Activated CD8-positive, alpha-beta memory T cell treated with anti-CD3 and anti-CD28 coated beads for 48 hours (primary cell): ENCODE measurements around the gene NRF1.

Source experiments
- DNase-seq, 3 experiments: peaks; one replicate each; pipeline ENCODE4 v3.0.0-alpha.2; 2020; ENCODE audit warnings: low read depth in 2 of 3, low spot score in 2 of 3

NRF1 gene

DNA sequence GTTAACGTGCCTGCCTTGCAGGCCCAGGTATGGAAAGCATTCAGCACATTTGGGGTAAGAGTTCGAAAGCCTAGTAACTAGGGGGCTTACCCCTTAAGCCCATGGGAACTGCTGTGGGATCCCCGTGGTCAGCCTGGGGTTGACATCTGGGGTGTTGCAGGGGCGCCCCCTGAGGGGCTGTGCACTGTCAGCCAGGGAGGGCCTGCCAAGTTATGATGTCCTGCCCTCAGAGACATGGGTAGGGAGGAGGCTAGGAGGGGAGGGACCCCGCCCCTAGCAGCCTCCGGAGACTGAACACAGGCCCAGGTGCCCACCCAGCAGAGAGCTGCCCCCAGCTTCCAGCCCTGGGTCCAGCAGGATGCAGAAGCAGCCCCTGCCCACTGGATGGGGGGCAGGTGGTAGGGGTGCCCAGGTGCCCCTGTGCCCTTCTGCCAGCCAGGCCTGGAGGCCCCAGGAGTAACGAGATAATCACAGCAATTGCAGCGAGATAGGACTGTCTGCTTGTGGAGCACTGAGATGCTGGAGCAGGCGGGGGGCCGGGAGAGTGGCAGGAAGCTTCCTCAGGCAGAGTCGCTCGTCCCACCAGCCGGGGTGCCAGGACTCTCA lies 187.9 kb downstream of the NRF1 start:
- no peak for DNase-seq

DNA sequence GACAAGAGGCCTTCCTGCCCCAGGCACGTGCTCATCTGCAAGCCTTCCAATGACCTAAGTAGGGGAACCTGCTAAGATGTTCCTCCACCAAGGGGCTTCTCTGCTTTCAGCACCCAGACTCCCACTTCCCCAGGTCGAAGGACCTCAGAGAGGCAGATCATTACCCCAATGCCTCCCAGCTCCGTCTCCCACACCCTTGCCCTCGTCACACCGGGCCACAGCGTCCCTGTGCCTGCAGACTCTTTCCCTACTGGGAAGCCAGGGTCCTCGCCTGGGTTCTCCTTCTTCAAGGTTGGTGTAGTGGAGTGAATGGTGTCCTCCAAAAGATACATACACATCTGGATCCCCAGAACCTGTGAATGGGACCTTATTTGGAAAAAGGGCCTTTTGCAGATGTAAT lies 189.4 kb downstream of the NRF1 start:
- no peak for DNase-seq

GRCh38 chr7:129801882-129802281 lies 190.4 kb downstream of the NRF1 start:
- no peak for DNase-seq

DNA sequence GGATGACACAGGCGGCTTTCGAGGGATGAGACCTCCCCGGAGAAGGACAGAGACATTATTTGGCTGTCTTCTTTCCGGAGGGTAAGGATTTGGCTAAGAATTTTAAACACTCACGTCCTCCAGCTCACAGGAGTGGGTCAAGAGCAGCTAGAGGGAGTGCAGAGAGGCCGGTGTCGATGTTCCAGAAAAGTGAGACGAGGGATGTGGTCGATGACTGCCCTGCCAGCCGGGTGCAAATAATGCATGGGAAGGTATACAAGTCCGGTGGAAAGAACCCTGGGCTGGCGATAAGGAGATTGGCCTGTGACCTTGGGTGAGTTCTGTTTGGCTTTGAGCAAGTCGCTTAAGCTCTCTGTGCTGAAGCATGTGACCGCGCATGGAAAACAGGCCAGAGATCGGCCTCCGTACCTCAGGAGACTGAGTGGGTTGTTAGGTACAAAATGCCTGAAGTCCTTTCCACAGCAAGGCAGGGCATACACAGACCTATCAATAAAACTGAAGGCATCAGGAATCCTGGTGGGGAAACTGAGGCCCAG lies 192.1 kb downstream of the NRF1 start:
- no peak for DNase-seq

- no peak for DNase-seq
Measured at GRCh38 chr7:129804111-129804889, 192.8 kb downstream of the NRF1 start.

DNA sequence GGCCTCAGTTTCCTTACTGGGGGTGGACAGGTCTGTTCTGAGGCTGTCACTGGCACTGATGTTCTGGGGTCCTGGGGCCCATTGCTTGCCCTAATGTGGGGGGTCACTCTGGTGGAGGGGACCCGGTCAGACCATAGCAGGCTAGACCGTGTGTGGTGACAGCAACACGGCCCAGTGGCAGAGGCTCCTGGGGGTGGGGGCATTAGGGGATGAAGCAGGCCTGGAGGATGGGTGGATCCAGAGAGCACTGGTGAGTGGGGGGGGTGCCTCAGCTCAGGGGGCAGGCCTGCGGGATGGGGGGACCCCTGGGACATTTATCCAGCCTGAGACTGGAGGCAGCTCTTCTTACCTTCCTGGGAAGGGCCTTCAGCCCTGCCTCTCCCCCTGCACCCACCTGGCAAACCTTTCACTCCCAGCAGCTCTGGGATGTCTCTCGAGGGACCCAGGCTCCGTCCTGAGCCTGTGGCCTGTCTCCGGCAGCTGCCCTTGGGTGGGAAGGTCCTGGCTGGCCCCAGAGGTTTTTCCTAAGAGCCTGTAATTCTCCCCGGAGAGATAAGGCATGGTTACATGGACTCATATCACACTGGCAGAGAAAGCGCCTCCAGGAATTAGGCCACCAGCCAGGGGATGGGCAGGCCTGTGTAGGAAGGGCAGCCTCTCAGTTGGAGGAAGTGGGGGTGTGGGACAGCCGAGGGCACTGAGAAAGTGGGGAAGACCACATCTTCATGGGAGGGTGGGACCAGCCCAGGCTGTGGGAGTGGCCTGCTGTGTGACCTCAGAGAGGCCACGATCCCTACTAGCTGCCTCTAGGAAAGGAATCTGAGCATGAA lies 193.6 kb downstream of the NRF1 start:
- no peak for DNase-seq
